KMS-11 (cell line): ENCODE data around the gene CFAP92.

Experiments
- H2AFZ ChIP-seq: fragments of 200-600 bp; sonication (generic); 2 replicates; pipeline ENCODE4 v1.6.1; 2016; ENCODE audit warnings: antibody characterized with exemption, mixed run types, low read depth
- H3K27ac ChIP-seq: fragments of 200-600 bp; sonication (generic); 2 replicates; pipeline ENCODE4 v1.6.1; 2016; ENCODE audit warnings: mild to moderate bottlenecking, mixed run types
- H3K27me3 ChIP-seq: fragments of 200-600 bp; sonication (generic); 2 replicates; pipeline ENCODE4 v1.6.1; 2017; ENCODE audit warnings: mild to moderate bottlenecking, low read depth, mixed run types, moderate library complexity; ENCODE audit not compliant: insufficient read depth
- H3K36me3 ChIP-seq: fragments of 200-600 bp; sonication (generic); 2 replicates; pipeline ENCODE4 v1.6.1; 2017; ENCODE audit warnings: mild to moderate bottlenecking, mixed run types; ENCODE audit not compliant: insufficient read depth
- H3K4me1 ChIP-seq: fragments of 200-600 bp; sonication (generic); 2 replicates; pipeline ENCODE4 v1.6.1; 2016; ENCODE audit warnings: mild to moderate bottlenecking, low read depth, mixed run types; ENCODE audit not compliant: poor library complexity, severe bottlenecking
- H3K4me2 ChIP-seq: fragments of 200-600 bp; sonication (generic); 2 replicates; pipeline ENCODE4 v1.7.0; 2016; ENCODE audit warnings: mild to moderate bottlenecking, mixed run types
- H3K4me3 ChIP-seq: fragments of 200-600 bp; sonication (generic); IDR thresholded peaks from 2 replicates; pipeline ENCODE4 v1.6.1; 2017; ENCODE audit warnings: low read depth, low read length, mixed read lengths; ENCODE audit not compliant: insufficient read depth
- H3K79me2 ChIP-seq: fragments of 200-600 bp; sonication (generic); 2 replicates; pipeline ENCODE4 v1.6.1; 2016; ENCODE audit warnings: low read depth, mixed run types; ENCODE audit not compliant: insufficient read depth
- H3K9ac ChIP-seq: fragments of 200-600 bp; sonication (generic); 2 replicates; pipeline ENCODE4 v1.6.1; 2016; ENCODE audit warnings: mild to moderate bottlenecking, mixed run types
- H4K20me1 ChIP-seq: fragments of 200-600 bp; sonication (generic); 2 replicates; pipeline ENCODE4 v1.6.1; 2016; ENCODE audit warnings: mild to moderate bottlenecking, mixed run types; ENCODE audit not compliant: insufficient read depth
- TF ChIP-seq, protein P1 (sequence below): fragments of 200-600 bp; sonication (generic); conservative IDR thresholded peaks from 2 replicates; pipeline ENCODE4 v1.6.1; 2017; ENCODE audit warnings: low read depth, mild to moderate bottlenecking, antibody characterized with exemption, low read length, moderate library complexity, mixed read lengths

CFAP92 gene

DNA sequence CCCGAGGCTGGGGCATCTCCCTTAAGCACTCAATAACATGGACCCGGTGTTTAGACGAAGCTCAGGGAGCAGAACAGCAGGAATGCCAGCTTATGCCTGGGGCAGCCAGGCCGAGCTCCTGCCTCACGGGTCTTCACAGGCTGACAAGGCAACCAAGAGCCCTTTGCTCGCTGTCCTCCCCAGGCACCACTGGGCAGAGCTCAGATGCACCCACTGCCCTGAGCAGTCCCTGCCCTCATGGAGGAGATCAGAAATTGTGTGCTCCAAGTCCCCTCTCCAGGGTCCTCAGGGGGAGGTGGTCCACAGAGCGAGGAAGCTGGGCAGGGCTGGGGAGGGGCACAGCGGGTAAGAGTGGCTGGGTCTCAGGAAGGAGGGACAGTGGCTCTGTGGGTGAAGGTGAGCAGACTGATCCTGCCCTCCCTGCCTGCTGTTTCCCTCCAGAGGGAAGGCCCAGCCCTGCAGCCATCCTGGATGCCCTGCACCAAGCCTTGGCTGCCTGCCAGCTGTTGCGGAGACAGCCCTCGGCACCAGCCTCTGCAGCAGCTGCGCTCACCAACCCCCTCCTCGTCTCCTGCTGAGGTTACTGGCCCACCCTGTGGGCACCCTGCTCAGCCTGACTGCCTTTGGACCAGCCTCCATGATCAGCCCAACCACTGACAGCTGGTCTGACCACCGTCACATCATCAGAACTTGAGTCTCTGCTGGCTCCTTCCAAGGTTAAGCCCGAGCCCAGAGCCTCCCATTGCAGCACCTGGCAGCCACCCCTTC is 45.6 kb upstream of the CFAP92 start:
- TF ChIP-seq, protein P1, sequence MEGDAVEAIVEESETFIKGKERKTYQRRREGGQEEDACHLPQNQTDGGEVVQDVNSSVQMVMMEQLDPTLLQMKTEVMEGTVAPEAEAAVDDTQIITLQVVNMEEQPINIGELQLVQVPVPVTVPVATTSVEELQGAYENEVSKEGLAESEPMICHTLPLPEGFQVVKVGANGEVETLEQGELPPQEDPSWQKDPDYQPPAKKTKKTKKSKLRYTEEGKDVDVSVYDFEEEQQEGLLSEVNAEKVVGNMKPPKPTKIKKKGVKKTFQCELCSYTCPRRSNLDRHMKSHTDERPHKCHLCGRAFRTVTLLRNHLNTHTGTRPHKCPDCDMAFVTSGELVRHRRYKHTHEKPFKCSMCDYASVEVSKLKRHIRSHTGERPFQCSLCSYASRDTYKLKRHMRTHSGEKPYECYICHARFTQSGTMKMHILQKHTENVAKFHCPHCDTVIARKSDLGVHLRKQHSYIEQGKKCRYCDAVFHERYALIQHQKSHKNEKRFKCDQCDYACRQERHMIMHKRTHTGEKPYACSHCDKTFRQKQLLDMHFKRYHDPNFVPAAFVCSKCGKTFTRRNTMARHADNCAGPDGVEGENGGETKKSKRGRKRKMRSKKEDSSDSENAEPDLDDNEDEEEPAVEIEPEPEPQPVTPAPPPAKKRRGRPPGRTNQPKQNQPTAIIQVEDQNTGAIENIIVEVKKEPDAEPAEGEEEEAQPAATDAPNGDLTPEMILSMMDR = no peak
- Histone ChIP-seq H3K4me1 (no peaks in the 10 kb centered on the region), H4K20me1 (no peaks in the 10 kb centered on the region), H3K9ac (no peak overlapping the region), H3K27me3 (no peaks in the 10 kb centered on the region; the same call in 1 of the 2 replicates), H3K4me2 (no peak overlapping the region), H2AFZ (no peak overlapping the region), H3K27ac (no peak overlapping the region), H3K79me2 (no peaks in the 10 kb centered on the region), H3K4me3 (no peak overlapping the region), H3K36me3 (no peaks in the 10 kb centered on the region)

DNA sequence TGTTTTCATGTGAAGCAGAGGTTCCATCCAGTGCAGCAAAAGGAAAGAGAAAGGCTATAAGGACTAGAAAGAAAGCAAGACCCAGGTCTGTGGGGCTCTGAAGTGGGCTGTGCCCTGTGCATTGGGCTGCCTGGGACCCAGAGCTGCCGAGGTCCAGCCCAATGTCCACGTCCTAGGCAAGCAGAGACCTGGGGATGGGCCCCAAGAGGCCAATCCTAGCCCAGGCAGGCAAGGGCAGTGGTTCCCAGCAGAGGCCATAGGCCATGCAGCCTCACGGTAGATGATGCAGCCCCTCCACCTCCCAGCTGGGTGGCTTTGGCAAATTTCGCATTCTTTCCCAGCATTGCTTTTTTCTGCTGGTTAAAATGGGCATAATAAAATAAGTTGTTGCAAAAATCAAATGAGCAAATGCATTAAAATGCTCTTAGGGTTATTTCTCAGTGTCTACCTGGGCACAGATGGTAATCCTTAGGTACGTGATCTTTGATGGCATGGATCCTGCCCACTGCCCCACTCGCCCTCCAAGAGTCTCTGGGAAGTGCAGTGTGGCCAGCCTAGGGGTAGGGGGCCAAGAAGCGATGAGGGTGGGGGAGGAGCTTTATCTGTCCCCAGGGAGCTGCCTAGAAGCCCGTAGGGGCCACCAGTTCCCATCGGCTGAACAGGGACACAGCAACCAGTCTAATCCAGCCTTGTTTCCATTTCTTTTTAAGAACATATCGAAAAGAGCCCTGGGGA is 44.4 kb upstream of the CFAP92 start:
- TF ChIP-seq, protein P1 = no peak
- no peak overlapping the region for H3K9ac ChIP-seq
- H3K27me3 ChIP-seq = no peaks in the 10 kb centered on the region; the same call in 1 of the 2 replicates
- no peak overlapping the region for H3K27ac ChIP-seq
- no peak overlapping the region for H2AFZ ChIP-seq
- no peaks in the 10 kb centered on the region for H3K4me1 ChIP-seq
- H3K4me3 ChIP-seq = no peak overlapping the region
- no peak overlapping the region for H3K4me2 ChIP-seq
- H3K79me2 ChIP-seq = no peaks in the 10 kb centered on the region
- no peaks in the 10 kb centered on the region for H4K20me1 ChIP-seq
- no peaks in the 10 kb centered on the region for H3K36me3 ChIP-seq

DNA sequence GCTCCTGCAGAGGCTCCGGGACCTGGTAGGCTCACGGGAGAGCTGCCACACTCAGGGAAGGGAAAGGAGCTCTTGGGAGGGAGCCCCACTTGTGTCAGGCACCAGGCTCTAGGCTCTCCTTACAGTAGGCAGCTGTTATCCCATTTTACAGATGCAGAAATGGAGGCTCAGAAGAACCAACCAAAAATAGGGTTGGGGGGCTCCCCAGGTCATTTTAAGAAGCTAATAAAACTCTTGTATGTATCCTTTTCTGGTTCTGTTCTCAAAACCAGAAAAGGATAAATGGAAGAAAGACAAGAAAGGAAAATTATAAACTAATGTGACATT is 43.2 kb upstream of the CFAP92 start:
- TF ChIP-seq, protein P1 = no peak
- no peak overlapping the region for H3K4me2 ChIP-seq
- no peak overlapping the region for H2AFZ ChIP-seq

DNA sequence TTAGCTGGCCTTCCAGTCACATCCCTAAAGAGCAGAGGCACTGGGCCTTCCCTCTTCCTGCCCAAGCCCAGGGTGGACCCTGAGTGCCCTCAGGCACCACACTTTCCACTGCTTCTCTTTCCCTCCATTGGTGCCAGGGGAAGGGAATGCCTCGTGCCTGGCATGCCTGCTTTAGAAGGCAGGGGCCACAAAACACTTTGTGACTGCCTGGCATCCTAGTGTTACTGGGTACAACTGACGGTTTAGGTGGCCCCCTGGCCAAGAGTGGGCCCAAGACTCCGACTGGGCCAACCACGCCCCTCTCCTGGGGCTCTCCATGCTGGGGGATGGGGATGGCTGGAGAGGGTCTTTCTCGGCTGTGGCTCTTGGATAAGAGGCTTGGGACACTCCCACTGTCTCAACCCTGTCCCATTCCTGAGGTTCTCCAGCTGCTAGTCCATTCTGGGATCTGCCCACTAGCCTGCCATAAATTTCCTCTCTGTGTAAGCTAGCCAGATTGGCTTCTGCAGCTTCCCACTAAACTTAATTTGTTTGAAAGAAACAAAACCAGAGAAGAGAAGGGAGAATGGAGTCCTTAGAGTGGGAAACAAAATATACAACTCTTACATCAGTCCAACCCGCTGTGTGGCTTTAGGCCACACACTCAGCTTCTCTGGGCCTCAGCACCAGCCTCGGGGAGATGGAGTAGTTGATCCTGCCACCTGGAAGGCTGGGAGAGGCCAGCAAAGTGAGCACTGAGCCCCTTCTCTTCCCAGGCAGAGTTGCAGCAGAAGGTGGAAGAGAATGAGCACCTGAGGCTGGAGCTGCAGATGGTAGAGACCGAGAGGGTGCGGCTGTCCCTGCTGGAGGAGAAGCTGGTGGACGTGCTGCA is 42.6 kb upstream of the CFAP92 start:
- TF ChIP-seq, protein P1 = no peak
- no peaks in the 10 kb centered on the region for H3K4me1 ChIP-seq
- H3K4me3 ChIP-seq = no peak overlapping the region
- H3K36me3 ChIP-seq = no peaks in the 10 kb centered on the region
- no peak overlapping the region for H3K27ac ChIP-seq
- no peaks in the 10 kb centered on the region for H3K27me3 ChIP-seq
- H3K4me2 ChIP-seq = no peak overlapping the region
- H3K79me2 ChIP-seq = no peaks in the 10 kb centered on the region
- no peak overlapping the region for H3K9ac ChIP-seq
- H2AFZ ChIP-seq = no peak overlapping the region
- no peaks in the 10 kb centered on the region for H4K20me1 ChIP-seq

More for the DNA sequence above, 43.2 kb upstream of the CFAP92 start:
- Histone ChIP-seq H3K4me3 (no peak overlapping the region), H3K79me2 (no peaks in the 10 kb centered on the region), H3K9ac (no peak overlapping the region), H3K4me1 (no peaks in the 10 kb centered on the region), H3K27me3 (no peaks in the 10 kb centered on the region; the same call in 1 of the 2 replicates), H3K27ac (no peak overlapping the region), H3K36me3 (no peaks in the 10 kb centered on the region), H4K20me1 (no peaks in the 10 kb centered on the region)
